ENCODE data around the gene NCDN.

Gene NCDN

DNA sequence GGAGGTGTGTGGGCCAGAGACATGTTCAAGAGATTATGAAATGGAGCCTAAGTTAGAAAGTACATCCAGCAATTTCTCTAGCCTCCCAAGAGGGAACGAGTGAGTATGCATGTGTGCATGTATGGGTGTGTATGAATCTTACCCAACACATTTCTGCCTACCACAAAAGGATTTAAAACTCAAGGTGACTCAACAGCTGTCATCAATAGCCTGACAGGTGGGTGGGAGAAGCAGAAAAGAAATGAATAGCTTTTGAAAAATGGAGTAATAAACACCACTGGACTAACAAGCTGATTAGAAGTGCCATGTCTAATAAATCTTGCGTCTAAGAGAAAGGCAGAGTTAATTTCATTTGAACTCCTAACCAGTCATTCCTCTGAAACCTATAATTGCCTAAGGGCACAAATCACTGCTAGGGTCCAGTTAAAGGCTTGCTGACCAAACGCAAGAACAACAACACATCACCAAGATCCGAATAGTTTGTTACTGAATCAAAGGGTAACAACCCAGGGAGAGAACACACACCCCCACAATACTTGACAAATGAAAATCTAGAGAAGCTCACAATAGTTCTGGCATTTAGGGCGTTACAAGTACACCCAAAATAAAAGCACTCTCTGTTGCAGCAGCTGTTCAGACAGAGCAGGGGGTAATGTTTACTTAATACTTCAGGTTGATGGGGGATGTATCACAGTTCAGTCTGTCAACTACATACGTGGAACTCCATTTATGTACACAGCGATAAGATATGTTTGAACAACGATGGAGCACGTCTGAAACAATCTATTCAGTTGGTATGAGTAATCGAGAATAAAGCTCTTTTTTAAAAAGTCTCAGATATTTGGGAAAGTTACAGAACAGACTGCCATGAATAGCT, 1.8 kb upstream of the NCDN start:
- FAIRE-seq: no peak

DNA sequence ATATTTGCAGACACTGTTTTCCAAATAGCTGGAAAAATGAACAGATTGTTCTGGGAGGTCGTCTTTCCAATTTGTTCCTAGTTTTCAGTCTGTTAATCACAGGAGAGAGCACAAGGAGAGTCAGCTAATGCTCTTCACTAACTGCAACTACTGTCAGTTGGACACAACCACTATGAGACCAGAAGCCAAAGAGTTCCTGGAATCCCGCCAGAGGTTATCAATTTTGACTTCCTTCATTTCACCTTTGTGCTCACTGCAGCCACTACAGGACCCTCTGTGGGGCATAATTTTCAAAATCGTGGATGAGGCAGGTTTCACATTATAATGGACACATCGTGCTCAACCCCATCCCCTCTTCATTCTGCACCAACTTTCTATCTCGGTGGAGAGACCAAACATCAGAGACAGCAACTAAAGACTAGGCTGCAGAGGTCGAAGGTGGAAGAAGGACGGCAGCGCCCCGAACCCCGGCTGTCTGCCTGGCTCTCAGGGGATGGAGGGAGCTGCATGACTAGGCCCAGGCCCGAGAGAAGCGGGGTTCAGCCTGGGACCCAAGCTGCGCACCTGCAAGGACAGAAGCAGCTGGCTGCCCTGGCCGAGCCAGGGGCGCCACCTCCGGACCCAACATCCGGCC, 998 bp upstream of the NCDN start:
- no peak for FAIRE-seq

DNA sequence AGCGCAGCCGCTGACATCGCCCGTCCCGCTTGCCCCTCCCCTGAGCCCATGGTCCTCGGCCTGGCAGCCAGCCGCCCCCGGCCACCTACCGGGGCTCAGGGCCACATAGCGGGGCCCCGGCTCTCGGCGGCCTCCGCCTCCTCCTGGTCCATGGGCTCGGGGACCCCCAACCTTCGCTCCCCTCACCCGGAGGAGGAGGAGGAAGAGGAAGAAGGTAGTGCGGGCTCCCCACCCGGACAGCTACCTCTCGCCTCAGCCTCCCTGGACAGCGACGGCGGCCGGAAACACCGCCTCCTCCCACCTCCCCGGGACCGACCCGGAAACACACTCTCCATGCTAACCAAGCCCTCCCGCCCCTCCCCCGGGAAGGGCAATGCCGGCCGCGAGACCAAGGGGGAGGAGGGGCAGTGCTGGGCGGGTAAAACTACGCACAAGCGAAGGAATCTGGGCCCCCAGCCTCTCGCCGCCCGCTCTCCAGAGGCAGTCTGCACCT, 435 bp upstream of the NCDN start, which contains the start of gene KIAA0319L:
TSS of gene KIAA0319L (minus strand) at position 286 of the 493 bp plus-strand sequence. CDS start 2,912 bp downstream, outside the sequence.
- no peak for FAIRE-seq

DNA sequence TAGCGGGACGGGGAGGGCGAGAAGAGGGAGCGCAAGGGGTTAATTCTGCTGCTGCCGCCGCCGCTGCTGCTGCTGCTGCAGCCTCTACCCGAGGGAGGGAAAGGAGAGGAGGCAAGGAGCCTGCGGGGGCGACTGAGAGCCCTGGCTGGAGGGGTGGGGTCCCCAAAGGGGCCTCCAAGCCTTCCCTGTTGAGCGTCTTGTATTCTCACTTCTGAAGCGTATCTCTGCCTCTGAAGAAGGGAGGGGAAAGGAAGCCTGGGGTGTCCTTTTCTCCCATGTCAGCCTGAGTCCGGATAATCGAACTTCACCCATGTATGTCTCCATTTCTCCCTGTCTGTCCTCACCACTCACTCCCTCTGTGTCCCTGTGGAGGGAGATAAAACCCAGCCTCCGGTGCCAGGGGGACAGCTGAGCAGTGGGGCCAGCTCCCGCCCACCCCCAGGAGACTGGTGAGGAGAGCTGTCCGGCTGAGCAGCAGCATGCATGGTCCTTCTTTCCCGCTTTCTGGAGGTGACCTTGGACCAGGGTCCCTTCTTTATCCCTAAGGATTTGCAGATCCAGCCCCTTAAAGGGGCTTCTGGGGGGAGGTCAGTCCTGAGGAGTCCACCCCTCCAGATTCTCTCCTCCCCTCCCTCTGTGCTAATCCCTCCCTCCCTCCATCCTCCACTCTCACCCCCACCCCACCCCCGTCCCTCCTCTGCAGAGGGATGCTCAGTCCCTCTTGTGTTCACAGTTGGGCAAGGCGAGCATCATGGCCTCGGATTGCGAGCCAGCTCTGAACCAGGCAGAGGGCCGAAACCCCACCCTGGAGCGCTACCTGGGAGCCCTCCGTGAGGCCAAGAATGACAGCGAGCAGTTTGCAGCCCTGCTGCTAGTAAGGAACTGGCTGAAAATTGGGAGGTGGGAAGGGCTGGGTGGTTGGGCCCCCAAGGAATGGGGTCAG, 1.0 kb downstream of the NCDN start:
- no peak for FAIRE-seq

DNA sequence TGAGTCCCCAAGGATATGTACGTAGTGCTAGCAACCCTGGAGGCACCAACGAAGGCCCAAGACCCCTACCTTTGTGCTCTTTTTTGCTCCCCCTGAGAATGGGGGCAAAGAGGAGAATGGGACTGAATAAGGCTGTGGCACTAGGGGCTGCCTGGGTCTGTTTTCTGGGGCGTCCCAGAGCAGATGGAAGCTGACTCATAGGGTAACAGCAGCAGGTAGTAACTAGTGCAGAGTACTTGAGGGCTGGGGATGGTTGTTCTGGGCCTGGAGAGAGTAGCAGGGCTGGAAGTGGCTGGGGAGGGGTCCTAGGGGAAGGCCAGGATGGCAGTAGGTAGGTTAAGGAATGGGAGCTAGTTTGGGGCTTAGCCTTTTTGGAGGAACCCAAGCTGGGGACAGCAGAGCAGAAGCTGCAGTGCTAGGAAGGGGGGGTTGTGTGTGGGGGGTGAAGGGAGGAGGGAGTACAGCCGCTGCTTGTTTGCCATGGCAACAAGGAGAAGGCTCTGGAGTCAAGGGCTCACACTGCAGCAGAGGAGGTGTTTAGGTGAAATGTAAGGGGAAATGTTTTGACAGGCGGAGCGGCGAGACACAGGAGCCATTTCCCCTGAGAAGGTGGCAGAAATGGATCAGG, 1.8 kb downstream of the NCDN start:
- no peak for FAIRE-seq

DNA sequence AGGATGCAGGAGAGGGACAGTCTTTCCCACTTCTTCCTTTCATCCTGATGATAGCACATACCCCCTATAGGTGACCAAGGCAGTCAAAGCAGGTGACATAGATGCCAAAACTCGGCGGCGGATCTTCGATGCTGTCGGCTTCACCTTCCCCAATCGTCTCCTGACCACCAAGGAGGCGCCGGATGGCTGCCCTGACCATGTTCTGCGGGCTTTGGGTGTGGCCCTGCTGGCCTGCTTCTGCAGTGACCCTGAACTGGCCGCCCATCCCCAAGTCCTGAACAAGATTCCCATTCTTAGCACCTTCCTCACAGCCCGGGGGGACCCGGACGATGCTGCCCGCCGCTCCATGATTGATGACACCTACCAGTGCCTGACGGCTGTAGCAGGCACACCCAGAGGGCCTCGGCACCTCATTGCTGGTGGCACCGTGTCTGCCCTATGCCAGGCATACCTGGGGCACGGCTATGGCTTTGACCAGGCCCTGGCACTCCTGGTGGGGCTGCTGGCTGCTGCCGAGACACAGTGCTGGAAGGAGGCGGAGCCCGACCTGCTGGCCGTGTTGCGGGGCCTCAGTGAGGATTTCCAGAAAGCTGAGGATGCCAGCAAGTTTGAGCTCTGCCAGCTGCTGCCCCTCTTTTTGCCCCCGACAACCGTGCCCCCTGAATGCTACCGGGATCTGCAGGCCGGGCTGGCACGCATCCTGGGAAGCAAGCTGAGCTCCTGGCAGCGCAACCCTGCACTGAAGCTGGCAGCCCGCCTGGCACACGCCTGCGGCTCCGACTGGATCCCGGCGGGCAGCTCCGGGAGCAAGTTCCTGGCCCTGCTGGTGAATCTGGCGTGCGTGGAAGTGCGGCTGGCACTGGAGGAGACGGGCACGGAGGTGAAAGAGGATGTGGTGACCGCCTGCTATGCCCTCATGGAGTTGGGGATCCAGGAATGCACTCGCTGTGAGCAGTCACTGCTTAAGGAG, 2.9 kb downstream of the NCDN start:
- no peak for FAIRE-seq

DNA sequence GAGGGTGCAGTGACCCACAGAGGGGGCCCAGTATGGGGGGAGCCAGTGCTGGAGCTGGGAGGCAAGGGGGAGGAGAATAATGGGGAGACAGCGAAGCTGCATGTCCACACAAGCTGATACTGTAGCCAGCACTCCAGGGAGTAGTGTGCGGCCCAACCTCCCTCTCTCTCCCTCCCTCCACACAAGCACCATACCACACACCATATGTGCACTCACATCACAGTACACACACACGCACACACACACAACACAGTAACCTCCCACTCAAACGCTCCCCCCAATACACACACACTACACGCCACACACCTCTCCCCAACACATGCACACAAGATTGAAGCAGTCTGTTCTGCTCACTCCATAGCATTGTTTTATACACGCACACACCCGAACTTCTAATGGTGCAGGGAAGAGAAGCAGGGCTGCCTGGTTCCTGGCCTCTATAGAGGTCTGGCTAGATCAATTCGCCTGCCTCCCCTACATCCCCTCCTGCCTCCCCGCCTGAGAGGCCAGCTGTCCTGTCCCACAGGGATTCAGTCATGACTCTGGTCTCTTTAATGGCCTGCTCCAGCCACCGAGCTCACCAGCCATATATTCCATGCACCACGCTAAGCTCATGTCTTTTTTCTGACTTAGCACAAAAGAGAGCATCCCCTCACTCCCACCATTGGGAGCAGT, 3.8 kb downstream of the NCDN start:
- FAIRE-seq: no peak

DNA sequence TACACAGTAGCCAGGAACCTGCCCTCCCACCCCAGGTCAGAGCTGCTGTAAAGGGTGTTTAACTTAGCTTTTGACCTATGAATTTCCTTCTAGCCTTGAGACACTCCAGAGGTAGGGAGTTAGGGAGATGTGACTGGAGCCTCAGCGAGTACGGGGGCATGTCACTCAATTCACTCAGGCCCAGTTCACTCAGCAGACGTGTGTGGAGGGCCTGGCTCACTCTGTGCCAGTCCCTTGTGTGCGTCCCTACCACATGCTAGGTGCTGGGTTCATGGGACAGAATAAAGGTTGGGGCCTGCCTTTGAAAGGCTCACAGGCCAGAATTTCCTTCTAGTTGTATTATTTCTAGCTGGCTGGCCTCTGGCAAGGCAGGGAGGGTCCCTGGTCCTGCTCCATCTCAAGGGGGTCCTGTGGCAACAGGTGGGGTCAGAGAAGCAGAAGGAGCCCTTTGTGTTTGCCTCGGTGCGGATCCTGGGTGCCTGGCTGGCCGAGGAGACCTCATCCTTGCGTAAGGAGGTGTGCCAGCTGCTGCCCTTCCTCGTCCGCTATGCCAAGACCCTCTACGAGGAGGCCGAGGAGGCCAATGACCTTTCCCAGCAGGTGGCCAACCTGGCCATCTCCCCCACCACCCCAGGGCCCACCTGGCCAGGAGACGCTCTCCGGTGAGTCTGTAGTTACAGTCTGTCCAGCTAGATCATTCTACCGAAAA, 4.5 kb downstream of the NCDN start:
- no peak for FAIRE-seq

DNA sequence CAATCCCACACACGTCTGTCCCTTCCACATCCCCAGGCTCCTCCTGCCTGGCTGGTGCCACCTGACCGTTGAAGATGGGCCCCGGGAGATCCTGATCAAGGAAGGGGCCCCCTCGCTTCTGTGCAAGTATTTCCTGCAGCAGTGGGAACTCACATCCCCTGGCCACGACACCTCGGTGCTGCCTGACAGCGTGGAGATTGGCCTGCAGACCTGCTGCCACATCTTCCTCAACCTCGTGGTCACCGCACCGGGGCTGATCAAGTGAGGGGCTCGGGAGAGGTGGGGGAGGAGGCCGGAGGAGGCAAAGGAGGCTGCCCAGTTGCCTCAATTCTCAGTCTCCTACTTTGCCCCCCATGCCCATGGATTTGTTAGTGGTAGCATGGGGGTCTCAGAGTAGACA, 5.6 kb downstream of the NCDN start:
- FAIRE-seq: no peak

DNA sequence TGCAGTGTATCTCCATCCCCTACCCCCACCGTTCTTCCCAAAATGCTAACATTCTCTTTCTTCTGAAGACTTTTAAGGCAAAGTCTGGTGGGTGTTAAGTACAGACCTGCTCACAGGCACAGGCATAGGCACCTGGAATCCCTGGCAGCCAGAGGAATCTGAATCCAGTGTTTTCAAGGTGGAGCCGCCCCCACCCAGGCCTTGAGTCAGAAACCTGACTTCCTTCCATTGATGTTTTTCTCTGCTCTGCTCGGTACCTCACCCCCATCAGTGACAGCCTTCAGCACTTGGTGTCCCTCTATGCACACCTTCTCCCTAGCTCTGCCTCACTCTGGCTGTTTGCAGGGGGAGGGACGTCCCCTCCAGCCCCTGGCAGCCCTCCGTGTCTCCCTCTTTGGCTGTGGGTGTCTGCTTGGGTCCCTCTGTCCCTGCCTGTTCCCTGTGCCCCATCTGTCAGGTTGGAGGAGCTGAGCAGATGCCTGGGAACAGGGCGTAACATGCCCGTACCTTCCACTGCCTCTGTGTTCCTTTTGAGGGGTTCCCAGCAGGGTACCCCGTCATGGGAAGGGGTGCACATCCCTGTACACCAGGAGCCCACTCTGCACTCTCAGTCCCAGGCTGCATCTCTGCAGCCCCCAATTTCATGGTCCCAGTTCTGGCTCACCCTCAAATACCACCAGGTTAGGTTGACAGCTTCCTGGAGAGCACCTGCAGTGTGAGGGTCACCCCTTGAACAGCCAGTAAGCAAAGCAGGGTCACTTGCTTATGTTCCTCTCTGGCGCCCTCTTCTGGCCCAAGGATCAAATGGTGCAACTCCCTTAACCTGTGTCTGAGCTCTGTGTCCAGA, 6.7 kb downstream of the NCDN start:
- no peak for FAIRE-seq

DNA sequence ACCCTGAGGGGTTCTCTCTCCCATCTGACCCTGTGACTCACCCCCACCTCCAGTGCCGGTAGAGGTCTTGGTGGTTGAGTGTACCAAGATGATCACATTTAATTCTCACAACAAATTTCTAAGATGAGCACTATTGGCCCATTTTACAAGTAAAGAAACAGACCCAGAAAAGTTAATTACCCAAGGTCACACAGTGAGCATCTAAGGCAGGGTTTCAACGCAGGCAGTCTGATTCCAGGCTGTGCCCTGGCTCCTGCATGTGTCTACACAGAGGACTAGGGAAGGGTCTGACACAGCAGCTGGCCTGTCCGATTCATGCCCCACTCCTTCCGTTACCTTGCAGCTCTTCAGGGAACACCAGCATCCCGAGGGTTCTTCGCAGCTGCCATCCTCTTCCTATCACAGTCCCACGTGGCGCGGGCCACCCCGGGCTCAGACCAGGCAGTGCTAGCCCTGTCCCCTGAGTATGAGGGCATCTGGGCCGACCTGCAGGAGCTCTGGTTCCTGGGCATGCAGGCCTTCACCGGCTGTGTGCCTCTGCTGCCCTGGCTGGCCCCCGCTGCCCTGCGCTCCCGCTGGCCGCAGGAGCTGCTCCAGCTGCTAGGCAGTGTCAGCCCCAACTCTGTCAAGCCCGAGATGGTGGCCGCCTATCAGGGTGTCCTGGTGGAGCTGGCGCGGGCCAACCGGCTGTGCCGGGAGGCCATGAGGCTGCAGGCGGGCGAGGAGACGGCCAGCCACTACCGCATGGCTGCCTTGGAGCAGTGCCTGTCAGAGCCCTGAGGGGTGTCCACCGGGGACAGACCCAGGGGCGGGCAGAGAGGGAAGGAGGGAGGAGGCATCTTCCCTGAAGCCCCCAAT, 7.5 kb downstream of the NCDN start:
- no peak for FAIRE-seq

DNA sequence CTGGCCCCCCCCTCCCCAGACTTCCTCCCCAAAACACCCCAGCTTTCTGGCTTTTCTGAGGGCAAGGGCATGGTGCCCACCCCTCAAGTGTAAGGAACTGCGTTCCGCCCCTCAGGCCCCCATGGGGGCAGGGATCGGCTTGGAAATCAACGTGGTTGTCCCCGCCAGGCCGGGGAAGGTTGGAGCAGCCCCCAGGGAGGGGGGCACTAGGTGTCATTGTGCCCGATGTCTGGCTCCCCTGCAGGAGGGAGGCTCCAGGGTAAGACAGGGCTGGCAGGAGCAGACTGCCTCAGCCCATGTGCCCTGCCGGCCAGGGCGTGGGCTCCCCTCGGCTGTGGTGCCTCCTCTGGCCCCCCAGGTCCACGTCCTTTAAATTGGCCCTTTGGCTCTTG, 8.1 kb downstream of the NCDN start:
- FAIRE-seq: no peak

DNA sequence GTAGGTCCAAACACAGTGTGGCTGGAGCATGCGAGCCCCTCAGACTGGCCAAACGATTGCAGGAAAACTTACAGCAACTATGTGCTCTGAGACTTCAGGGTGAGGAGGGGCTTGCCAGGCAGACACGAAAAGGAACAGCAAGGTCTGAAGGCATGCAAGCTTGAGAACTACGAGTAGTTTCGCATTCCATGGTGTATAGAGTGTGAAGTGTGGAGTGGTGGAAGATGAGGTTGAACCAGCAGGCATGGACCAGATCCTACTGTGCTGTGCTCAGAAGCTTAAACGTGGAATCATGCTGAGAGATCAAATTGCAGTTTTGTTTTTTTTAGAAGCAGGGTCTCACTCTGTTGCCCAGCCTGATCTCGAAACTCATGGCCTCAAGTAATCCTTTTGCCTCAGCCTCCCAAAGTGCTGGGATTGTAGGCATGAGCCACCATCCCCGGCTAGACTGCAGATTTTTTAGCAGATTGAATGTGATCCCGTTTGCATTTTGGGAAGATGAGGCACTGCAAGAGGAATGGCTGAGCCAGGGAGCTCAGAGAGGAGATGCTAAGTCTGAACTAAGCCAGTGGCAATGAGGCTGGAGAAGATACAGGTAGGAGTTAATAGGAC, 10.5 kb downstream of the NCDN start:
- no peak for FAIRE-seq

DNA sequence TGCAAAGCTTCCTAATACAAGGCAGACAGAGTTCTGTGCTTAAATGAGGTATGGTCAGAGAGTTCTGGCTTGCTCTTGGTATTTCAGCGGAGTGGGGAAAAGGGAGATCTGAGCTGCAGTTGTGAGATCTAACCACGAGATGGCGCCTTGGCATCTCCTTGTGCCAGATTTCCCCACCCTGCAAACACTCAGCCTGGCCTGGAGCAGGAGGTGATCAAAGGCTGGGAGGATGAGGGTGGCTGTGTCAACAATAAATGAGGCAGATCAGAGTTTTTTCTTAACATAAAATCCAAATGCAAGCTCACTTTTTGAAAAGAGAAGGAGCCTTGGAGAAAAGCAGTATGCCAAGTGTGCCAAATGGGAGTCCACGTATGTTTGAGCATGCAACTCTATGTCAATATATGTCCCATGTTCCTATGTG, 11.4 kb downstream of the NCDN start:
- FAIRE-seq: peak; percentile 29

DNA sequence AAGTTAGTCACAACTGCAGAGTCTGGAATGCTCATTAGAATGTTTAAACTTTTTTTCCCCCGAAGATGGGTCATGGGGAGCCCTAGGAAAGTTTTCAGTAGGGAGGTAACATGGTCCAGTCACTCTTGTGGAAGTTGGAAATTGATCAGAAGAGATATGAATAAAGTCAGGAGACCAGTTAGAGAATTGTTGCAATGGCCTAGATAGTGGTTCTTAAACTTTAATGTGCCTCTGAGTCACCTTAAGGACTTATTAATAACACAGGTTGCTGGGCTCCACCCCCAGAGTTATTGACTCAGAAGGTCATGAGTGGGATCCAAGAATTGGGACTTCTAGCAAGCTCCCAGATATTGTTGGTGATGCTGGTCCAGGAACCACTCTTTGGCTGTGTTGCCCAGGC, 12.3 kb downstream of the NCDN start:
- no peak for FAIRE-seq

DNA sequence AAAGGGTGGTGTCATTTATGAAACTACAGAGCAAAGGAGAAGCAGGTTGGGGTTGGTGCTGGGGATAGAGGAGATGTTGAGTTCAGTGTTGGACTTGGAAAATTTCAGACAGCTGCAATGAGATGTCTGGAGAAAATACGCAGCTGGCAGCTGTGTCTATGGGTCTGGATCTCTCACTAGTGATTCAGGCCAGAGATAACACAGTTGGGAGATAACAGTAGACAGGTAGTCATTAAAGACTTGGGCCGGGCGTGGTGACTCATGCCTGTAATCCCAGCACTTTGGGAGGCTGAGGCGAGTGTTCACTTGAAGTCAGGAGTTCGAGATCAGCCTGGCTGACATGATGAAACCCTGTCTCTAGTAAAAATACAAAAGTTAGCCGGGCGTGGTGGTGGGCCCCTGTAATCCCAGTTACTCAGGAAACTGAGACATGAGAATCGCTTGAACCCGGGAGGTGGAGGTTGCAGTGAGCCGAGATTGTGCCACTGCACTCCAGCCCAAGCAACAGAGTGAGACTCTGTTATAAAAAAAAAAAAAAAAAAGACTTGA, 13.1 kb downstream of the NCDN start:
- FAIRE-seq: no peak

DNA sequence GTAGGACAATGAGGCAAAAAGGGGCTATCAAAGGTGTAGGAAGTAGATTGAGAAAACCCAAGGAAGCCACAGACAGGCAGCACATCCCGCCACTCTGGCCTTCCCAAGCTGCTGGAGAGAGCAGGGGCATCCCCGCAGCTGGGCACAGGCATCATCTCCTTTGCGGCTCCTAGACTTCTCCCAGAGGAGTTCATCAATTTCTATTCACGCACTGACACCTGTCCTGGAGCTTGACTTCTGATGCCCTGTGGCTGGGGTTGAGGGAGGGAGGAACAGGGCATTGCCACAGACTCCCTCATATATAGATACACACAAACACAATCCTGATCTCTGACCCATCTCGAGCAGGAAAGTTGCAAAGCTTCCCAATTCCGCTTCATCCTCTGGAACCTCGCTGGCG, 13.7 kb downstream of the NCDN start:
- no peak for FAIRE-seq
